NCI-H2196 (cell line): ENCODE measurements around the gene TSSC4.

Source experiments
- DNase-seq: peaks from one replicate; lab custom pipeline; 2025; ENCODE audit not compliant: unreplicated experiment; lab: John Stamatoyannopoulos, UW

TSSC4 gene

DNA sequence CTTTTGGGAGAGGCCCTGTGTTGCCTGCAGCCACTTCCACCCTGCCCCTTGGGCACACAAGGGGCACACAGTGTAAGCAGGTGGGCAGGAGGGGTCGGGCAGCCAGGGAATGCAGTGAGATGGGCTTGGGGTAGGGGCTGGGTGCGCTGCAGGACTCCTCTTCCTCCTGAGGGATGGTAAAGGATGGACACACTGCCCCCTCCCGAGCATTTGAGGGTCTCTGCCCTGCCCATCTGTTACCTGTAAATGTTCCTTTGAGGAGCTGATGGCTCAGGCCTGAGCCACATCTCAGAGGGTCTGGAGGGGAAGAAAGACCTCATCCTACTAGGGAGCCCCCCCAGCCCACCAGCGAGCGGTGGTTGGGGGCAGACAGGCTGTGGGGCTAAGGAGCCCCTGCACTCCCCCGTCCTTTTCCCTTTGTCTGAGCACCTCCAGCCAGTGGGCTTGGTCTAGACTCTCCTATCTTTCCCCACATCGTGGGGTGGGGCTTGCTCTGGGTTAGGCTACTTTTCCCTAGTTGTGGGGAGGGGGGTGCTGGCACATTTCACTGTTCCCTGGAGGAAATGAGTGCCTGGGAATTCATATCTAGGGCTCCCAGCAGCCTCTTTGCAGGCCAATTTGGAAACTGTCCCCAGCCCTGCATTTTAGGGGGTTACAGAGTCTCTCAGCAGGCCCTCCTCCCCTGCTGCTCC lies 1.7 kb upstream of the TSSC4 start:
- DNase-seq: no peak

DNA sequence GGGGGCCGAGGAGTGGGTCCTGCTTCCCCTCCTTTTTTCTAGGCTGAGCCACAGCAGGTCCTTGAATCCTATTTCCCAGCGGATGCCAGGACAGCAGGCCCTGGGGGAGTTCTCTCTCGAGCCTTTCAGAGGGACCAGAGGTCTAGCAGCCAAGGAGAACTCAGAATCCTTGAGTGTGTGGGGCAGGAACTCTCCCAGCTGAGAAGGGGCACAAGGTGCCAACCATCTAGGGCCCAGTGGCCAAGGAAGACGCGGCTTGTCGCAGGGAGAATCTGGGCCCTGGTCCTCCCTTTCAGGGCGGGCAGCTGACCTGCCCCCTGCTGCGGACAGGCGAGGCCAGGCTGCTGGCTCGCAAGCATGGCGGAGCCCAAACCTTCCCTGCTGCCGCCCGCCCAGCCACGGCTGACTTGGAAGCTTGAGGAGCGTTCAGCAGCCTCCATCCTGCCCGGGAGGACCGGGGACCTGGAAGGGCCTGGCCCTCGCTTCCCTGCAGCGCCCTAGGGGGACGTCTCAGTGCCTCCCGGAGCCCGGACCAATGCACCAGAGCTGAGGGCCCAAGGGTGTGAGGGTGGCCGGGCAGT lies 972 bp upstream of the TSSC4 start:
- DNase-seq: no peak

DNA sequence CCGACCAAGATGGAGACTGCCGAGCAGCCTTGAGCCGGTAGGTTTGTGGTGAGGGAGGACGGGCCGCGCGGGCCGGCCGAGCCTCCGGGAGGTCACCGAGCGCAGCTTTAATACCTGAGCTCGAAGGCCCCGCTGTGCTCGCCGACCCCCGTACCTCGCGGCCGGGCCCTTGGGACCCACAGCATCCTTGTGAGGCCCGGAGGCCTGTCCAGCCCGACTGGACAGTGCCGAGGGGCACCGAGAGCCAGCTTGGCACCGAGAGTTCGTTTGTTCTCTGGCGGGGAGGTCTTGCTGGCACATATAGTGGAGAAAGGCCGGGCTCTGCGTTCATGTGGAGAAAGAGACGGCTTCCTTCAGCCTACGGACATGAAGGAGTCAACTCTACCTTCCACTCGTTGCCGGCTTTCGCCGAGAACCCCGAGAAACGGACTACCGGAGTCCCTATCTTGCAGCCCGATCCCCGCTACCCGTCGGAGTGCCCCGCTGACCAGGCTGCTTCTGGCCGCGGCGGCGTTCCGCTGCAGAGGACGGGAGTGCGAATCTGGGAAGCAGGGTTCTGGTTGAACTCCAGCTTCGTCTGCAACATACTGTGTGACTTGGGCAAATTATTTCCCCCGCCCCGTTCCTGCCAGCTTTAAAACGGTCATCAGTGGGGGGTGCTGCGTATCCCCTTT lies 349 bp downstream of the TSSC4 start:
- no peak for DNase-seq

DNA sequence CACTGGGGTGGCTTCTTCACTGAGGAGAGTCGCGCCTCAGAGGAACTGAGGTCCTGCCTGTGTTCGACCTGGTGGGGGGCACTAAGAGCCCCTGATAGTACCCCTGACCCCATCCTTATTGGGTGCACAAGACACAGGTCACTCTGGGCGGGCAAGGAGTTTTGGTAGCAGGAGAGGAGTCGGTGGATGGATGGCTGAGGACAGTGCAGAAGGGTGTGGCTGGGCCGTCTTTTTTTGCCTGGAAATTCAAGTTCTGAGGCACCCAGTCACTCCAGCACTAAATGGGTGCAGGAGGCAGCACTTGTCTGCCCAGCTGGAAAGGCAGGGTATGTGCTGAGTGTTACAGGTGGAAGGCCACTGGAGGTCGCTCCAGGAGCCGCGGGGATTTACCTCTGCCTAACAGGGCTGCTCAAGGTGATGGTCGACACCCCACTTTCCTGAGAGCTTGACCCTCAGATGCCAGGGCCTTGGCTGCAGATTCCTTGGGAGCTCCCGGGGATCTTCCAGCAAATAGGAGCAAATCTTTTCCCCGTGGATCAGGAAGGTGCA lies 960 bp downstream of the TSSC4 start:
- no peak for DNase-seq

DNA sequence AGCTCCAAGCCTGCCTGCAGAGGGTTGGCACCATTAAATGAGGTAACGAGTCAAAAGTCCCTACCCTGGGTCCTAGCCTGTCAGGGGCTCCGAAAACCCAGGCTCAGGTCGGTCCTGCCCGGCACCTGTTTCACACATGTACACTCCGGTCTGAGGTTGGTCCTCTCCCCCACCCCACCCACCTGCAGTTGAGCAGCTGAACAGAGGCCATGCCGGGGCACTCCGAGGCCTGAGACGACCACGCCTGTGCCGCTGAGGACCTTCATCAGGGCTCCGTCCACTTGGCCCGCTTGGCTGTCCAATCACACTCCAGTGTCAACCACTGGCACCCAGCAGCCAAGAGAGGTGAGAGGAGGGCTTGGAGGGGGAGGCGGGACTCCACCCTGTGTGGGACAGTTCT lies 1.6 kb downstream of the TSSC4 start:
- DNase-seq: no peak

DNA sequence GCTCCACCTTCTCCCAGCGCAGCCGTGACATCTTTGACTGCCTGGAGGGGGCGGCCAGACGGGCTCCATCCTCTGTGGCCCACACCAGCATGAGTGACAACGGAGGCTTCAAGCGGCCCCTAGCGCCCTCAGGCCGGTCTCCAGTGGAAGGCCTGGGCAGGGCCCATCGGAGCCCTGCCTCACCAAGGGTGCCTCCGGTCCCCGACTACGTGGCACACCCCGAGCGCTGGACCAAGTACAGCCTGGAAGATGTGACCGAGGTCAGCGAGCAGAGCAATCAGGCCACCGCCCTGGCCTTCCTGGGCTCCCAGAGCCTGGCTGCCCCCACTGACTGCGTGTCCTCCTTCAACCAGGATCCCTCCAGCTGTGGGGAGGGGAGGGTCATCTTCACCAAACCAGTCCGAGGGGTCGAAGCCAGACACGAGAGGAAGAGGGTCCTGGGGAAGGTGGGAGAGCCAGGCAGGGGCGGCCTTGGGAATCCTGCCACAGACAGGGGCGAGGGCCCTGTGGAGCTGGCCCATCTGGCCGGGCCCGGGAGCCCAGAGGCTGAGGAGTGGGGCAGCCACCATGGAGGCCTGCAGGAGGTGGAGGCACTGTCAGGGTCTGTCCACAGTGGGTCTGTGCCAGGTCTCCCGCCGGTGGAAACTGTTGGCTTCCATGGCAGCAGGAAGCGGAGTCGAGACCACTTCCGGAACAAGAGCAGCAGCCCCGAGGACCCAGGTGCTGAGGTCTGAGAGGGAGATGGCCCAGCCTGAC lies 2.5 kb downstream of the TSSC4 start:
- no peak for DNase-seq

DNA sequence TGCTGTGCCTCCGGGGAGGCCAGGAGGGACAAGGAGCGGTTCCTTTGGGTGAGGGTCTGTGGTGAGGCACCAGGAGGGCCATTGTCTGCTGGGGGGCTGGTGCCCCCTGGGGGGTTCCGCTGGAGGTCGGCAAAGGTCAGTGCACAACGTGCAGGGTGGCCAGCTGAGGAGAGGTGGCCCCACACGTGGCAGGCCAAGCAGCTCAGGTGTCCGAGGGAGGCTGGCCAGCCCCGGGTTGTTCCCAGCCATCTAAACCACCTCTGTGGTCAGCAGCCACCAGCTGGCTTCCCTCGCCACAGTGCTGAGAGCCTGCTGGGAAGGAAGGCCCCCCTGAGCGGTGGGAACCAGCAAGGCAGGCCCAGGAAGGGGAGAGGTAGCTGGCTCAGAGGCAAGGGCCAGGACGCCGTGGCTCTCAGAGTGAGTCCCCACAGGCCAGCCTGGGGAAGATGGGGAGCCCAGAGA lies 4.2 kb downstream of the TSSC4 start:
- DNase-seq: no peak

DNA sequence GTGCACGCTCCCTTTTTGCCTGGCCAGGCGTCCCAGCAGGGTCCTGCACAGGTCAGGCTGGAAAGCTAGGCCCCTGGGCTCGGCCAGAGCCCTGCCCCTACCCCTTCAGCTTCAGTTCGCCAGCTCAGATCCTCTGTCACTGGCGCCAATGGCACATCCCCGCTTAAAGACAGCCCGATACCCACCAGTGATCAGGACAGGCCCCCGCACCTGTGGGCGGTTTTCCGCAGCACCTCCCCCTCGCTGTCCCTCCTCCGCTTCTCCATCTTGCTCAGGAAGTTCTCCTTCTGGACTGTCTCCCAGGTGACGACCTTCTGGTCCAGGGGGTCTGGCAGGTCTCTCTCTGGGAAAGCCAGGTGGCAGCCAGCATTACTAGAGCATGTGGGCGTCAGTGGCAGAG lies 5.9 kb downstream of the TSSC4 start:
- no peak for DNase-seq

DNA sequence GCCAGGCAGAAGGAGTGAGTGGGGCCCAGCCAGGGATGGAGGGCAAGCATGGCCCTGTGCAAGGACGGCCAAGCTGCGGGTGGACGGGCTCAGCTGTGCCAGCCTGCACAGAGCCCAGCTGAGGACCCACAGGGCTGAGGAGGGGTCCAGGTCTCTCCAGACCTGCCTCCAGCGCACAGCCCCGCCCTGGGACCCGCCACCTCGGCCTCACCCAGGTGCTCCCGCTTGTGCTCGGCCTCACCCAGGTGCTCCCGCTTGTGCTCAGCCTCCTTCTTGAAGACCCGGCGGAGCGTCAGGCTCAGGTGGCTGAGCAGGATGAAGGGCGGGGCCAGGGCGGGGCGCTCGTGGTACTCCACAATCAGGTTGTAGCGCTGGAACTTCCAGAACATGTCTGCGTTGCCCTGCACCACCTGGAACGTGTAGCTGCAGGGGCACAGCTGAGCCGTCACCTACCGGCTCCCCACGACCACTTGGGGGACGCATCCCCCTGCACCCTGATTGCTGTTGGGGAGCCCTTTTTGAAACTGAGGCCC lies 6.4 kb downstream of the TSSC4 start:
- DNase-seq: no peak

DNA sequence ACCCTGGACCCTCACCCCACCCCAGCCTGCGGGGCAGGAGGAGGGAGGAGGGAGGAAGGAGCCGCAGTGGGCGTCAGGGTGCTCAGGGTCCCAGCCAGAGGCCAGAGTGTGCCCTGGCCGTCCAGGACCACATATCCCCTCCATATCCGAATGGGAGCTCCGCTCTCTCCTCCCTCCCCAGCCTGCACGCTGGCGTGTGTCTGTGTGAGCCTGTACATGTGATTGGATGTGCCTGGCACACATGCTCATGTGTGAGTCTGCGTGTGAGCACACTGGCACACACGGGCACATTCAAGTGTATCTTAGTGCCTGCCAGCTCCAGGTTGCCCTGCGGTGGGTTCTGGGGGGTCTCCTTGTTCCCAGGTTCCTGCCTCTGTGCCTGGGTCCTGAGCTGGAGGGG lies 8.1 kb downstream of the TSSC4 start:
- DNase-seq: no peak

DNA sequence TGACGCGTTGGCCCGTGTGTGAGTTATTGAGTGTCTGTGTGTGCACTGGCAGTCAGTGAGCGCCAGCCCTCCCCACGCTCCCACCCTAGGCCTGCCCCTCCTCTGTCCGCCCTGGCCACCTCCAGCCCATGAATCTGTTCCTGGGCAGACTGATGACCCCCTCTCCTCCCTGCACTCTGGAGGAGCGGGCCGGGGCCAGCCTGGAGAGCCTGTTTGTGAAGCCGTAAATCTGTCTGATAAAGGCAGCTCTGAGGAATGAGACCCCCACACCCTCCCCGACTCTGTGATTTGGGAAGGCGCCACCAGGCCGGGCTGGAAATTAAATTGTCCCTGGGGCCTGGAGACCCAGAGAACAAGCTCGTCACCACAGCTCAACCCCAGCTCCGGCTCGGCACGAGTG lies 8.6 kb downstream of the TSSC4 start:
- DNase-seq: no peak

DNA sequence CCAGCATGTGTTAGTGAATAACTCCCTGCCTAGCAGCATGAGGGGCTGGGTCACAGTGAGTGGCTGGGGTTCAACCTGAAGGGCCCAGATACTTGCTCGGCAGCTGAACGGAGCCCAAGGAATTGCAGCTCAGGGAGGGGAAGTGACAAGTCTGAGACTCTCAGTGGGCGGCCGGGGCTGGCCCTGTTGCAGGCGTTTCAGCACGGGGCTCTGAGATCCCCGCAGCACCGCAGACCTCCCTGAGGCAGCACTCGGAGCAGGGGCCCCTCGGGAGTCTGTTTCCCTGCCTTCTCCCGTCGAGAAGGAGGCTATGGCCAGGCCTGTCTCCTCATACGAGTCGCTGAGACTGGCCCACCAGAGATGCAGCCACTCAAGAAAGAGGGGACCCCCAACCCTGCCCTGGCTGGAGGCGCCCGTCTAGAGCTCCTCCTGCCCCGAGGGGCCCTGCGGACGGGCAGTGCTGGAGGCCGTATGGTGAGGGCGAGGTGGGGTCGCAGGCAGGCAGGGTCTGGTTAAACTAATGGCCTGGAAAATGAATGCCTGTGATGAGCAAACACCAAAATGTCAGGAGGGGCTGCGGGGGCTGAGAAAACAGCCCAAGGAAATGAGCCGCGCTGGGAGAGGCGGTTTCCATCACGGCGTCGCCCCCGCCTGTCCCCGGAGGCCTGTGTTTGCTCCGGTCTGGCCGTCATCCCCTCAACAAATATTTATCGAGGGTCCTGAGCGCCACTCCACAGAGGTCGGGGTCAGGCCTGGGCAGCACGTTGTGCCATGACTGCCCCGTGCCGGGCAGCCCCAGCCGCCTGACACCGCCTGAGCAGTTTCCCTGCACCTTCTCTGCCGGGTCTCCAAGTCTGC lies 9.3 kb downstream of the TSSC4 start:
- no peak for DNase-seq

DNA sequence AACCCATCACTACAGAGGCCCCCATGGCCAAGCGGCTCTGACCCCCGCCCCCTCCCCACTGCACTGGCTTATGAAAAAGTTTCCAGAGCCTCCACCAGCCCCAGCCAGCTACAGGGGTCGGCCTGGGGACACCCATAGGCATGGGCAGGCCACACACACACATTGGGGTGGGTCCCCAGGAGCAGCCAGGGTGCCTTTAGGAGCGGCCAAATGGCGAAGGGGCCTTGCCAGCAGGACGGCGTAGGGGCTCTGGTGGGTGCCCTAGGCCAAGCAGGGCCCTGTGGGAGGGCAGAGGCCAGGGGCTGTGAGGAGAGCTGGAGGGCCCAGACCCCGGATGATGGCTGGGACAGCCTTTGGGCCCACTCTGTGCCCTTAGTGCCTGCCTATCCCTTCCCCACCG lies 10.1 kb downstream of the TSSC4 start:
- no peak for DNase-seq

DNA sequence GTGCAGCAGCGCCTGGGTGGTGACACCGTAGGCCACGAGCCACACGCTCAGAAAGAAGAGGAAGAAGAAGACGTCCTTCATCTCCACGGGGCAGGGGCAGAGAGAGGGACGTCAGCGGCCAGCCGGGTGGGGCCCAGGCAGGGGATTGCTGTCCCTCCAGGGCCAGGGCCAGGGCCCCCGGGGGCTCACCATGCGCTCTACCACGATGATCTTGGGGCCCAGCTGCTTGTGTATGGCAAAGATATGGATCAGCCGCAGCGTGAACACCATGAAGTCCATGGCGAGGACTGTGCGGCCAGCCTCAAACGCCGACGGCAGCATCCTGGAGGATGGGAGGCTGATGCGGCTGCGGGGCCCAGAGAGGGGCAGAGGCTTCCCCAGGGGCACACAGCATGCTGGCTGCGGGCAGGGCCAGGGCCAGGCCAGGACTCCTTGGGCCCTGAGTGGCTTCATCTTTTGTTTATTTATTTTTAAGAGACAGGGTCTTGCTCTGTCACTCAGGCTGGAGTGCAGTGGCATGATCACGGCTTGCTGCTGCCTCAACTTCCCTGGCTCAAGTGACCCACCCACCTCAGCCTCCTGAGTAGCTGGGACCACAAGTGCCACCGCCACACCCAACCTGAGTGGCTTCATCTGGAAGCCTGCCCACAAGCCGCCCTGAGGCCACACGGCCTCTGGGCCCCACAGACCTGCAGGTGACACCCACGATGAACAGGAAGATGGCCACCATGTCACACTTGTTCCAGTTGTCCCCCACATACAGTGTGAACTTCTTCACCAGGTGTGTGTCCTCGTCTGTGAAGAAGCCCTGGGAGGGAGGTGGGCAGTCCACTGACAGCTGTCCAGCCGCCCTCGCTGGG lies 11.1 kb downstream of the TSSC4 start:
- no peak for DNase-seq

DNA sequence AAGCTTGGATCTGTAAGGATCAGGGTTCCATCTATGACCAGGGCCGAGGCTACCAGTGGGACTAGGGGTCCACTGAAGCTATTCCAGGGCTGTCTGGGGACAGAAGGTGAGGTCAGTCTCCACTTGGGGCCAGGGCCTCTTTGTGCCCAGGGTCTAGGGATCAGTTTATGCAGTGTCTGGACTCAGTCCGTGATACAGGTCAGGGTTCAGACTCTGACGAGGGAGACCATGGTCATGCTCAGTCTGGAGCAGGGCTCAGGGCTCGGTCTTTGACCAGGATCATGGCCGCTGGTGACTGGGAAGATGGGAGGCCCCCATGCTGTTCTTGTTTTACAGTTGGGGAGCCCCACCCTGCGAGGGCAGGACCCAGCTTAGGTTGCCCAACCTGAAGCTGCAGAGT lies 11.8 kb downstream of the TSSC4 start:
- DNase-seq: no peak

DNA sequence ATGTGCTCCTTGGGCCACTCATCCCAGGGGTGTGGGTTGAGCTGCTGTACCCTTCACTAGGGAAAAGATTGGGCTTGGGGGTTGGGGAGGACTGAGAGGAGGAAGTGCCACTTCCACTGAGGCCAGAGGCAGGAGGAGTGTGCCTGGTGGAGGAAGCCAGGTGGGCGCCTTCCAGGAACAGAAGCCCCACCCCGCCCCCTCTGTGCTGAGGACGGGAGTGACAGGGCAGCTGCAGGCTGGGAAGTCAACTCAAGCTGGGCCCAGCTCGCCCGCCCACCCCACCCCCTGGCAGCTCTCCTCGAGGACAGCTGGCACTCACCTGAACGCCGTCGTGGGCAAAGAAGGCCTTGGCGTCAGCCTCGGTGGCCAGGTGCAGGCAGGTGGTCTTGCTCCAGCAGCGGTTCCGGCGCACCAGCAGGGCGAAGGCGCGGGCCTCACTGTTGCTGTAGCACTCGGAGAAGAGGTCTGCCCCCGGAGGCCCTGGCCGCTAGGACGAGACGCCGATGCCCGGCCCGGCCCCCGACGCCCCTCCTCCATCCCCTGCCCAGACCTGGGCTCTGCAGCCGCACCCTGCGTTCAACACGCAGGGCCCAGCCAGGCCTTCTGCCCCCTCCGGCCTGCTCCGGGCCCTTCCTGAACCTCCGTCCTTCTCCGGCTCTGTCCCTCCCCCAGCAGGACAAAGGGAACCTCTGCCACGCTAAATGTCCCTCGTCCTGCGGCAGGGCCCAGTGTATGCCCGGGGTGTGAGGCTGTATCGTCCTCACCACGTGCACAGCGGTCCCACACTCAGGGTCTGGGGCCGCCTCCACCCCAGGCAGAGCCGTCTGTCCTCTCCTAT lies 13.4 kb downstream of the TSSC4 start:
- DNase-seq: no peak

DNA sequence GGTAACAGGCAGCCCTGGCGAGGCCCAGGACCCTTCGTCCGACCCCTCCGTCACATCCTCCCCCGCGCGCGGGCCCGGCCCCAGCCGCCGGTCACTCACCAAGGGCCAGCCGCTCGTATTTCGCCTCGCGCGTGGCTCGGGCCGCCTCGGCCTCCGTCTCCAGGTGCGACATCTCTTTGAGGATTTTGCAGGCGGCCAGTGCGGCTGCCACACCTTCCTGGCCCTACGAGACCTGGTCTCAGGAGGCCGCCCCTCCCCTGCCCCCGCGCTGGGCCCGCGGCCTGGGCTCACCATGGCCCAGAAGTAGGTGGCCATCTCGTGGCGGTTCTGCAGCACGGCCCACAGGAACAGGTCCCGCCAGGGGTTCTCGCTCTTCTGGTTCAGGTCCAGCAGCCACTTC lies 14.1 kb downstream of the TSSC4 start:
- no peak for DNase-seq

DNA sequence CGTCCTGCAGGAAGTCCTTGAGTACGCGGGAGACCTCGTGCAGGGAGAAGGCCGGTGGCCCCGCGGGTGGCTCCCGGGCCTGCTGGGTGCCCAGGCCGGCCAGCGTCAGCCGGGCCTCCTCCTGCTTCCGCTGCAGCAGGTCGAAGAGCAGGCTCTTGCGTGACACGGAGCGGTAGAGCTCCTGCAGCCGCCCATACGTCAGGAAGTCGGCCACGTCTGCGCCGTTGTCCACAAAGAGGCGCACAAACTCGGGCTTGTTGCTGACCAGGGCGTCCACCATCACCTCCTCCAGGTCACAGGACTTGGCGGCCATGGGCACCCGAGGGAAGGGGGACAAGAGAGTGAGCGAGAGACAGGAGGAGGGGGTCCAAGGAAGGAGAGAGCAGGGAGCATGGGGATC lies 14.6 kb downstream of the TSSC4 start:
- DNase-seq: no peak
